ENCODE data around the gene PRCP. TPM values are rescaled to one million over a fixed set of nuclear protein-coding genes. Genes with fewer than 3 reads are reported as not detected.

Gene PRCP
- total RNA-seq, 1 donor from 2014 or later: 62.0 TPM

- no peaks in the 10 kb centered on the region for H3K36me3 Mint-ChIP-seq (ENCODE audit: low read depth, unreplicated experiment)
- Histone ChIP-seq H3K79me2 (ENCODE audit: insufficient read depth, low read length) (peaks cover 35% of the 10 kb centered on the region), H3K9me3 (ENCODE audit: insufficient read depth, low read depth, low read length) (no peaks in the 10 kb centered on the region), H3K4me3 (ENCODE audit: insufficient read depth, low read depth, low read length) (no peak overlapping the region), H4K20me1 (ENCODE audit: insufficient read depth, low read length) (peaks cover 3% of the 10 kb centered on the region), H3K9ac (ENCODE audit: low read length) (no peak overlapping the region), H3K36me3 (ENCODE audit: insufficient read depth, low read length) (no peaks in the 10 kb centered on the region), H2AFZ (ENCODE audit: low read depth, low read length) (no peak overlapping the region), H3K4me1 (ENCODE audit: insufficient read depth, low read length) (peaks cover 14% of the 10 kb centered on the region), H3K27me3 (ENCODE audit: insufficient read depth, low read length) (no peaks in the 10 kb centered on the region), H3K4me2 (ENCODE audit: low read length) (peak overlapping the region; percentile 90), H3K27ac (ENCODE audit: low read depth, low read length) (no peak overlapping the region)
- H3K27ac Mint-ChIP-seq (ENCODE audit: unreplicated experiment): no peak overlapping the region
- no peak for DNase-seq (ENCODE audit: low read depth)
- no peak for TF ChIP-seq CTCF (IDR thresholded peaks at IDR 0.05; ENCODE audit: insufficient read depth, low read depth, low read length)
- TF ChIP-seq EZH2 (IDR thresholded peaks at IDR 0.05; ENCODE audit: insufficient read depth, low read length): no peak
- FAIRE-seq: no peak
- peak overlapping the region; percentile 22 for H3K4me3 Mint-ChIP-seq (ENCODE audit: unreplicated experiment)
- H3K9me3 Mint-ChIP-seq (ENCODE audit: unreplicated experiment): no peaks in the 10 kb centered on the region
- peaks cover 8% of the 10 kb centered on the region for H3K4me1 Mint-ChIP-seq (ENCODE audit: low read depth, unreplicated experiment)
- no peaks in the 10 kb centered on the region for H3K27me3 Mint-ChIP-seq (ENCODE audit: low read depth, unreplicated experiment)
Observed at GRCh38 chr11:82902880-82903279, 2.6 kb upstream of the PRCP start.

- Histone ChIP-seq H3K4me2 (ENCODE audit: low read length) (peak overlapping the region; percentile 90), H3K36me3 (ENCODE audit: insufficient read depth, low read length) (no peaks in the 10 kb centered on the region), H3K4me3 (ENCODE audit: insufficient read depth, low read depth, low read length) (peak overlapping the region; percentile 82), H3K9ac (ENCODE audit: low read length) (peak overlapping the region; percentile 84), H3K9me3 (ENCODE audit: insufficient read depth, low read depth, low read length) (no peaks in the 10 kb centered on the region), H3K4me1 (ENCODE audit: insufficient read depth, low read length) (peaks cover 14% of the 10 kb centered on the region), H3K27me3 (ENCODE audit: insufficient read depth, low read length) (no peaks in the 10 kb centered on the region), H4K20me1 (ENCODE audit: insufficient read depth, low read length) (peaks cover 3% of the 10 kb centered on the region), H2AFZ (ENCODE audit: low read depth, low read length) (peak overlapping the region; percentile 91), H3K27ac (ENCODE audit: low read depth, low read length) (no peak overlapping the region), H3K79me2 (ENCODE audit: insufficient read depth, low read length) (peaks cover 31% of the 10 kb centered on the region)
- DNase-seq (ENCODE audit: low read depth): no peak
- Mint-ChIP-seq H3K9me3 (ENCODE audit: unreplicated experiment) (no peaks in the 10 kb centered on the region), H3K27ac (ENCODE audit: unreplicated experiment) (no peak overlapping the region), H3K4me3 (ENCODE audit: unreplicated experiment) (peak overlapping the region; percentile 100), H3K4me1 (ENCODE audit: low read depth, unreplicated experiment) (peaks cover 6% of the 10 kb centered on the region), H3K27me3 (ENCODE audit: low read depth, unreplicated experiment) (no peaks in the 10 kb centered on the region), H3K36me3 (ENCODE audit: low read depth, unreplicated experiment) (no peaks in the 10 kb centered on the region)
- FAIRE-seq: no peak
- TF ChIP-seq EZH2 (IDR thresholded peaks at IDR 0.05; ENCODE audit: insufficient read depth, low read length) (no peak), CTCF (IDR thresholded peaks at IDR 0.05; ENCODE audit: insufficient read depth, low read depth, low read length) (no peak)
Observed at GRCh38 chr11:82901922-82902485, 1.8 kb upstream of the PRCP start.

- peak within 1 kb of the TSS; percentile 100 for H3K4me3 Mint-ChIP-seq (ENCODE audit: unreplicated experiment)
- H3K4me1 Mint-ChIP-seq (ENCODE audit: low read depth, unreplicated experiment): peaks cover 5% of the 10 kb centered on the region
- no peak for TF ChIP-seq EZH2 (IDR thresholded peaks at IDR 0.05; ENCODE audit: insufficient read depth, low read length)
- TF ChIP-seq CTCF (IDR thresholded peaks at IDR 0.05; ENCODE audit: insufficient read depth, low read depth, low read length): no peak
- peak; percentile 96 for DNase-seq (ENCODE audit: low read depth)
- peak within 1 kb of the TSS; percentile 89 for H3K27ac Mint-ChIP-seq (ENCODE audit: unreplicated experiment)
- H3K4me1 ChIP-seq (ENCODE audit: insufficient read depth, low read length): peaks cover 14% of the 10 kb centered on the region
- H3K27ac ChIP-seq (ENCODE audit: low read depth, low read length): peak within 1 kb of the TSS; percentile 50
- no peaks in the 10 kb centered on the region for H3K9me3 ChIP-seq (ENCODE audit: insufficient read depth, low read depth, low read length)
- peaks cover 3% of the 10 kb centered on the region for H4K20me1 ChIP-seq (ENCODE audit: insufficient read depth, low read length)
- H3K79me2 ChIP-seq (ENCODE audit: insufficient read depth, low read length): peaks cover 31% of the 10 kb centered on the region
- no peaks in the 10 kb centered on the region for H3K27me3 ChIP-seq (ENCODE audit: insufficient read depth, low read length)
- H3K27me3 Mint-ChIP-seq (ENCODE audit: low read depth, unreplicated experiment): no peaks in the 10 kb centered on the region
- no peaks in the 10 kb centered on the region for H3K36me3 Mint-ChIP-seq (ENCODE audit: low read depth, unreplicated experiment)
- peak within 1 kb of the TSS; percentile 90 for H3K4me2 ChIP-seq (ENCODE audit: low read length)
- H3K9ac ChIP-seq (ENCODE audit: low read length): peak within 1 kb of the TSS; percentile 84
- H2AFZ ChIP-seq (ENCODE audit: low read depth, low read length): peak within 1 kb of the TSS; percentile 91
- peak within 1 kb of the TSS; percentile 82 for H3K4me3 ChIP-seq (ENCODE audit: insufficient read depth, low read depth, low read length)
- H3K9me3 Mint-ChIP-seq (ENCODE audit: unreplicated experiment): peaks cover 4% of the 10 kb centered on the region
- FAIRE-seq: peak; percentile 65
- H3K36me3 ChIP-seq (ENCODE audit: insufficient read depth, low read length): no peaks in the 10 kb centered on the region
Observed at GRCh38 chr11:82901165-82901921, 1.1 kb upstream of the PRCP start, which contains the start of gene DDIAS. TSS of gene DDIAS (plus strand) at chr11:82901736. CDS start at chr11:82914739, 13,003 bp downstream.

All from astrocyte (in vitro differentiated cells and primary cell).